ENCODE results near the gene THUMPD3. TPM values are rescaled to one million over a fixed set of nuclear protein-coding genes. Genes with fewer than 3 reads are reported as not detected.

The THUMPD3 gene, protein sequence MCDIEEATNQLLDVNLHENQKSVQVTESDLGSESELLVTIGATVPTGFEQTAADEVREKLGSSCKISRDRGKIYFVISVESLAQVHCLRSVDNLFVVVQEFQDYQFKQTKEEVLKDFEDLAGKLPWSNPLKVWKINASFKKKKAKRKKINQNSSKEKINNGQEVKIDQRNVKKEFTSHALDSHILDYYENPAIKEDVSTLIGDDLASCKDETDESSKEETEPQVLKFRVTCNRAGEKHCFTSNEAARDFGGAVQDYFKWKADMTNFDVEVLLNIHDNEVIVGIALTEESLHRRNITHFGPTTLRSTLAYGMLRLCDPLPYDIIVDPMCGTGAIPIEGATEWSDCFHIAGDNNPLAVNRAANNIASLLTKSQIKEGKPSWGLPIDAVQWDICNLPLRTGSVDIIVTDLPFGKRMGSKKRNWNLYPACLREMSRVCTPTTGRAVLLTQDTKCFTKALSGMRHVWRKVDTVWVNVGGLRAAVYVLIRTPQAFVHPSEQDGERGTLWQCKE
- total RNA-seq (2022; extraction: Qiagen RNA extraction; ENCODE audit: low read depth): 53.6 to 62.9 TPM (median 56.8 TPM) in 5 replicates

DNA sequence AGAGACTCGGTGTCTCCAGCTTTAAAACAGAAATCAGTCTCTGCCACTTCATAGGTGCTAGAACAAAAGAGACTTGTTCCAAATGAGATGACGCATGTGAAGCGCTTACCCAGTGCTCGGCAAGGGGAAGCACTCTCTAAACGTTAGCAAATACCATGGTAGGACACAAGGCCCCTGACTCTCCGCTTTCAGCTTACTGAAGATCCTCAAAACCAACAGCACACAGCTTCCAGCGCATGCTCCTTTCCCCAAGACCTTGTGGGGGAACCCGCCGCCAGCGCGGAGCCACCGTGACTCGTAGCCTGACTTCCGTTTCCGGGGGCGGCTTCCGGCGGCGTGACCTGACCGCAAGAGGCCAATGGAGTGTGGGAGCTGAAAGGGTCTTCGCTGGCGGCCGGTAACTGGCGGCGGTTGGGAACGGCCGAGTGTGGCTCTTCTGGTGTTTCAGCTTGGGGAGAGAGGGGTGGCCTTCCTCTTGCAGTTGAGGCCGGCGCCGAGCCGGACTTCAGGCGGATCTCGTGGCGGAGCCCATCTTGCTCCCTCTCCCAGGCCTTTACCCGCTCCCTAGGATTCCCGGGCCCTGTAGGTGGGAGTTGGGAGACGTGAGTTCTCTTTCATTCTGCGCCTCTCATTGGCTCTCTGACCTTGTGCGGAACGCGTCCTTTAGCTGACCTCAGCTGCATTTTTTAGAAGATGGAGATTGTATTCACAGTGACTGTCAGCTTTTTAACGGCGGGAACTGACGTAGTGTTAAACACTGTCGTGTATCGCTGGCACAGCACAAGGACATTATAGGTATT is at the start of gene THUMPD3:
TSS of gene THUMPD3 (plus strand) at position 324 of the 800 bp plus-strand sequence. CDS start 2,015 bp downstream, outside the sequence.

DNA sequence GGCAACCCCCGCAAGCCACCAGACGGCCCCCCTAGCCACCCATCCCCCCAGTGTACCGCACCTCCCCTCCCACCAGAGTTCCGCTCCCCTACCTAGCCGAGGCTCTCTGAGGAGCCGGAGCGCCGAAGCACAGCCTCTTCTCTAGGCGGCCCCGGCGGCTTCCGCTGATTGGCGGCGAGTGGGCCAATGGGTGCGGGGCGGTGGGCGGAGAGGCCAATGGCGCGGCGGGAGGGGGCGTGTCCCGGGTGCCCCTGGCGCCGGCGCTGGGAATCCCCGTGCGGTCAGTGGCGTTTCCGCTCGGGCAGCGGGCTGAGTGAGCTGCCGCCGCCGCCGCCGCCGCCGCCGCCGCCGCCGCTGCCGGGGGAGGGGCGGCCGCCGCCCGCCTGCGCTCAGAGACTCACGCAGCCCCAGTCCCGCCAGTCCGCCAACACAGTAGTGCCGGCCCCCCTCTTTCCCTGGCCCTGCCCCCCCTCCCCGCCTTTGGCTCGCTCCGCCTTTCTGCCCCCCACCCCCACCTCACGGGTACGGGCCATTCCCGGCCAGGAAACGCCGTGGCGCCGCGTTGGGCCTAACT is 34.6 kb downstream of the THUMPD3 start, which contains the start of gene SETD5:
TSS of gene SETD5 (plus strand) at position 284 of the 574 bp plus-strand sequence. CDS start 31,324 bp downstream, outside the sequence.

Other genes starting within 250 kb of the THUMPD3 start
- 0.62 to 0.89 TPM (median 0.71 TPM) in 5 replicates for gene SRGAP3, start 113.4 kb upstream of the THUMPD3 start, total RNA-seq (2022; extraction: Qiagen RNA extraction; ENCODE audit: low read depth)
- gene SETD5, start 34.6 kb downstream of the THUMPD3 start, total RNA-seq (2022; extraction: Qiagen RNA extraction; ENCODE audit: low read depth): 43.2 to 59.0 TPM (median 50.5 TPM) in 5 replicates
- gene LHFPL4, start 190.8 kb downstream of the THUMPD3 start, total RNA-seq (2022; extraction: Qiagen RNA extraction; ENCODE audit: low read depth): 0.05 to 0.78 TPM (median 0.08 TPM) in 5 replicates